OCI-LY3 (cell line): ENCODE results near the gene CDHR4.

Experiments
- CTCF ChIP-seq: fragments of 200-600, 300-600 bp; sonication (generic); IDR thresholded peaks from 2 replicates; pipeline ENCODE4 v1.5.1; 2014; ENCODE audit warnings: antibody characterized with exemption, low read length, low read depth
- EZH2phosphoT487 ChIP-seq: fragments of 200-600 bp; shearing (Covaris generic); IDR thresholded peaks from 2 replicates; pipeline ENCODE4 v1.6.1; 2018; ENCODE audit warnings: antibody characterized with exemption, mixed run types, low read depth

DNA sequence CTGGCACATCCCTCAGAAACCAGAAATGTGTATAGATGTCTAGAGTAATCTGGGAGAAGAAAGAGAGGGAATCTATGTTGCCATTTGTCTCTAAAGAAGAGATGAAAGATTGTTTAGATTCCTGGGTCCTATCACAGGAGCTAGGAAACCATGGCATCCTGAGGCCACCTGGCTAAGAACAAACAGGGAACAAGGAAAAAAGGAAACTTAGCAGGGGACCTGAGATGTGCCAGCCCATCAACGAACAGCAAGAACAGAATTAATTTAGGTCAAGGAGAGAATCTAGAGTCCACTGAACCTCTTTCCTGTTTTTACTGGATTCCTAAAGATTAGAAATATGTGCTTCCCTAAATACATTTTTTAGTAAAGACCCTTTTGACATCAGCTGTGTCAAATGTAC lies 43.6 kb downstream of the CDHR4 start:
- TF ChIP-seq CTCF (no peak), EZH2phosphoT487 (no peak)
